Putamen (tissue), 1 donor: Measurements from ENCODE around the gene ZNF213.
A peak's percentile ranks its signal among the peaks of the same experiment; 100 is the strongest.

ENCODE experiments used
- DNase-seq: peaks from one replicate; pipeline ENCODE4 v3.0.0-alpha.2; 2016; ENCODE audit warnings: low spot score

ZNF213 gene

GRCh38 chr16:3101018-3101840 lies 33.6 kb upstream of the ZNF213 start:
- DNase-seq: no peak

GRCh38 chr16:3101841-3102470 lies 32.9 kb upstream of the ZNF213 start:
- no peak for DNase-seq

GRCh38 chr16:3106205-3106928 lies 28.5 kb upstream of the ZNF213 start:
- peak; percentile 81 for DNase-seq

- peak; percentile 86 for DNase-seq
Observed at GRCh38 chr16:3112058-3112880, 22.6 kb upstream of the ZNF213 start, which contains the start of gene ZNF205. Gene ZNF205, plus strand, starts transcription at chr16:3112586. Its CDS starts 845 bp downstream, at chr16:3113431.

GRCh38 chr16:3112881-3113574 lies 21.8 kb upstream of the ZNF213 start:
- DNase-seq: no peak

GRCh38 chr16:3113765-3114479 lies 20.9 kb upstream of the ZNF213 start:
- DNase-seq: no peak

GRCh38 chr16:3115003-3115402 lies 19.8 kb upstream of the ZNF213 start:
- DNase-seq: no peak

GRCh38 chr16:3115561-3115960 lies 19.3 kb upstream of the ZNF213 start:
- no peak for DNase-seq

GRCh38 chr16:3118204-3118790 lies 16.5 kb upstream of the ZNF213 start:
- no peak for DNase-seq

GRCh38 chr16:3118846-3119245 lies 16.0 kb upstream of the ZNF213 start:
- no peak for DNase-seq

GRCh38 chr16:3119286-3119685 lies 15.5 kb upstream of the ZNF213 start:
- no peak for DNase-seq

GRCh38 chr16:3119701-3120408 lies 15.0 kb upstream of the ZNF213 start:
- DNase-seq: no peak

- DNase-seq: no peak
Observed at GRCh38 chr16:3120435-3120834, 14.4 kb upstream of the ZNF213 start.

- DNase-seq: no peak
Observed at GRCh38 chr16:3121851-3122467, 12.9 kb upstream of the ZNF213 start.

- DNase-seq: peak; percentile 18
Observed at GRCh38 chr16:3122926-3123570, 11.8 kb upstream of the ZNF213 start.

- peak; percentile 95 for DNase-seq
Observed at GRCh38 chr16:3123986-3124886, 10.6 kb upstream of the ZNF213 start.

- DNase-seq: no peak
Observed at GRCh38 chr16:3127745-3128144, 7.1 kb upstream of the ZNF213 start.
